NCI-H1436 treated with DMSO at 0.1 percent for 48 hours (cell line): ENCODE results near the gene POP5.
"Not testable (repeated sequence)": the region's sequence is repeated elsewhere in the genome, so short reads cannot be mapped to it uniquely, and the experiment has no call there.

ENCODE experiments used
- DNase-seq: peaks from one replicate; lab custom pipeline; 2025; lab: John Stamatoyannopoulos, UW

Gene POP5

GRCh38 chr12:120580787-120581723 is at the start of gene POP5:
TSS of gene POP5 (minus strand) at chr12:120581402. CDS start at chr12:120581362, 40 bp downstream.
- DNase-seq: peak; percentile 82

GRCh38 chr12:120630104-120630892 is 49.1 kb upstream of the POP5 start:
- DNase-seq: no peak

GRCh38 chr12:120628919-120629318 is 47.7 kb upstream of the POP5 start:
- DNase-seq: no peak

GRCh38 chr12:120625557-120626419 is 44.6 kb upstream of the POP5 start:
- no peak for DNase-seq

GRCh38 chr12:120620624-120621023 is 39.4 kb upstream of the POP5 start:
- no peak for DNase-seq

GRCh38 chr12:120618954-120619615 is 37.9 kb upstream of the POP5 start:
- no peak for DNase-seq

- DNase-seq: not testable (repeated sequence)
These were observed 36.6 kb upstream of the POP5 start for GRCh38 chr12:120617767-120618166.

GRCh38 chr12:120617193-120617592 is 36.0 kb upstream of the POP5 start:
- DNase-seq: not testable (repeated sequence)

- no peak for DNase-seq
These were observed 33.6 kb upstream of the POP5 start for GRCh38 chr12:120614848-120615247.

GRCh38 chr12:120611534-120611933 is 30.3 kb upstream of the POP5 start:
- not testable (repeated sequence) for DNase-seq

GRCh38 chr12:120610560-120610959 is 29.4 kb upstream of the POP5 start:
- no peak for DNase-seq

- not testable (repeated sequence) for DNase-seq
These were observed 21.2 kb upstream of the POP5 start for GRCh38 chr12:120602416-120602815.

GRCh38 chr12:120599672-120600552 is 18.7 kb upstream of the POP5 start:
- DNase-seq: no peak

- DNase-seq: no peak
These were observed 17.7 kb upstream of the POP5 start for GRCh38 chr12:120598674-120599463.

GRCh38 chr12:120597861-120598260 is 16.7 kb upstream of the POP5 start:
- DNase-seq: no peak

- no peak for DNase-seq
These were observed 15.7 kb upstream of the POP5 start for GRCh38 chr12:120596901-120597300.

- DNase-seq: no peak
These were observed 11.2 kb upstream of the POP5 start for GRCh38 chr12:120592121-120593049.

GRCh38 chr12:120590741-120591407 is 9.7 kb upstream of the POP5 start:
- DNase-seq: no peak
